Smooth muscle cell (in vitro differentiated cells): ENCODE data around the gene SYNJ2. TPM values are rescaled to one million over a fixed set of nuclear protein-coding genes. Genes with fewer than 3 reads are reported as not detected.

Experiments
- DNase-seq: peaks from one replicate; lab custom pipeline; 2025; ENCODE audit not compliant: unreplicated experiment; lab: John Stamatoyannopoulos, UW
- H2AFZ ChIP-seq: fragments of 200-600 bp; sonication (generic); 2 replicates; pipeline ENCODE4 v1.6.0; 2016; ENCODE audit warnings: antibody characterized with exemption, low read depth, mild to moderate bottlenecking
- H3F3A ChIP-seq: fragments of 200-600 bp; sonication (generic); 2 replicates; pipeline ENCODE4 v1.6.0; 2017; ENCODE audit warnings: antibody characterized with exemption, low read depth
- H3K27ac ChIP-seq: fragments of 200-600 bp; sonication (generic); 2 replicates; pipeline ENCODE4 v1.5.1; 2016; ENCODE audit warnings: low read depth, mild to moderate bottlenecking
- H3K27me3 ChIP-seq: fragments of 200-600 bp; sonication (generic); 2 replicates; pipeline ENCODE4 v1.6.1; 2016; ENCODE audit warnings: low read depth, mild to moderate bottlenecking
- H3K36me3 ChIP-seq: fragments of 200-600 bp; sonication (generic); 2 replicates; pipeline ENCODE4 v1.5.1; 2016; ENCODE audit warnings: low read depth
- H3K4me1 ChIP-seq: fragments of 200-600 bp; sonication (generic); 2 replicates; pipeline ENCODE4 v1.5.1; 2016; ENCODE audit warnings: low read depth
- H3K4me2 ChIP-seq: fragments of 200-600 bp; sonication (generic); 2 replicates; pipeline ENCODE4 v1.6.0; 2016; ENCODE audit warnings: mild to moderate bottlenecking
- H3K4me3 ChIP-seq: fragments of 200-600 bp; sonication (generic); 2 replicates; pipeline ENCODE4 v1.5.1; 2016; ENCODE audit warnings: mild to moderate bottlenecking
- H3K79me2 ChIP-seq: fragments of 200-600 bp; sonication (generic); 2 replicates; pipeline ENCODE4 v1.6.0; 2016; ENCODE audit warnings: low read depth, mild to moderate bottlenecking
- H3K9ac ChIP-seq: fragments of 200-600 bp; sonication (generic); 2 replicates; pipeline ENCODE4 v1.6.0; 2016; ENCODE audit warnings: low read depth
- H3K9me3 ChIP-seq: fragments of 200-600 bp; sonication (generic); replicated peaks from 2 replicates; pipeline ENCODE4 v1.5.1; 2016; ENCODE audit warnings: low read depth
- H4K20me1 ChIP-seq: fragments of 200-600 bp; sonication (generic); 2 replicates; pipeline ENCODE4 v1.6.0; 2016; ENCODE audit warnings: low read depth
- WGBS: methylation state at CpG from one replicate; pipeline ENCODE4 v1.1.7; 2016; ENCODE audit warnings: low lambda C conversion rate; 5-methylcytosine and 5-hydroxymethylcytosine counted together
- polyA plus RNA-seq: library from polyadenylated mRNA; unstranded; fragments of >200 nt; fragmentation: Nextera tagmentation; extraction: Ambion mirVana; gene quantifications from 2 replicates; pipeline ENCODE4 v1.2.1, GENCODE V29; 2016
- total RNA-seq: library from RNA; depleted of rRNA; stranded (reverse); fragments of >200 nt; gene quantifications from 2 replicates; pipeline ENCODE4 v1.2.3, GENCODE V29; 2014
- TF ChIP-seq, protein P1 (sequence below): fragments of 200-600 bp; sonication (generic); IDR thresholded peaks from 2 replicates; pipeline ENCODE4 v1.5.1; 2017; ENCODE audit warnings: borderline replicate concordance, mild to moderate bottlenecking, antibody characterized with exemption; ENCODE audit not compliant: insufficient read depth, poor library complexity, severe bottlenecking

Gene SYNJ2
- total and polyA plus RNA-seq, 2 experiments from 2014 or later: 6.0 to 6.1 TPM

DNA sequence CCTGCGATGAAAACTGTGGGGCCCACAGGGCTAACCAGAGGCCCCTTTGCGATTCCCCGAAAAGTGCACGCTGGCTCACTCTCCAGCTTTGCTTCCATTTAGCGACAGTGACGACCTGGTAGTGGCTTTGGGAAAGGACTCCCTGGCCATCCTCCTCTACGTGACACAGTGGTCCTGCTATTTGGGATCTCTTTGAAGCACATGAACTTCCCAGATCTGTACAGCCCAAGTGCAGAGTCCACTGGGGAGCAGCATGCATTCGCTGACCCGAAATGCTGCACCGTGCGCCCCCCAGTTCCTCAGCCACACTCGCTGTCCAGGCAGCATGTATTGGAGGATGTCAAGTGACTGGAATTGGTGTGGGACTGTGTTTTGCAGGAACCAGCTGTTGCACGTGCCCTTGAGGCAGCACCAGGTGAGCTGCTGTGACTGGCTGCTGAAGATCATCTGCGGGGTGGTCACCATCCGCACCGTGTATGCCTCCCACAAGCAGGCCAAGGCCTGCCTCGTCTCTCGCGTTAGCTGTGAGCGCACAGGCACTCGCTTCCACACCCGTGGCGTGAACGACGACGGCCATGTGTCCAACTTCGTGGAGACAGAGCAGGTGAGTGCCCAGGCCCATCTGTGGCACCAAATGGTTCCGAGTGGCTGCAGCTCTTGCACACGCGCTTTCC, 51.6 kb downstream of the SYNJ2 start:
- no peak overlapping the region for H3K4me2 ChIP-seq
- H3K27me3 ChIP-seq: no peaks in the 10 kb centered on the region
- TF ChIP-seq, protein P1, sequence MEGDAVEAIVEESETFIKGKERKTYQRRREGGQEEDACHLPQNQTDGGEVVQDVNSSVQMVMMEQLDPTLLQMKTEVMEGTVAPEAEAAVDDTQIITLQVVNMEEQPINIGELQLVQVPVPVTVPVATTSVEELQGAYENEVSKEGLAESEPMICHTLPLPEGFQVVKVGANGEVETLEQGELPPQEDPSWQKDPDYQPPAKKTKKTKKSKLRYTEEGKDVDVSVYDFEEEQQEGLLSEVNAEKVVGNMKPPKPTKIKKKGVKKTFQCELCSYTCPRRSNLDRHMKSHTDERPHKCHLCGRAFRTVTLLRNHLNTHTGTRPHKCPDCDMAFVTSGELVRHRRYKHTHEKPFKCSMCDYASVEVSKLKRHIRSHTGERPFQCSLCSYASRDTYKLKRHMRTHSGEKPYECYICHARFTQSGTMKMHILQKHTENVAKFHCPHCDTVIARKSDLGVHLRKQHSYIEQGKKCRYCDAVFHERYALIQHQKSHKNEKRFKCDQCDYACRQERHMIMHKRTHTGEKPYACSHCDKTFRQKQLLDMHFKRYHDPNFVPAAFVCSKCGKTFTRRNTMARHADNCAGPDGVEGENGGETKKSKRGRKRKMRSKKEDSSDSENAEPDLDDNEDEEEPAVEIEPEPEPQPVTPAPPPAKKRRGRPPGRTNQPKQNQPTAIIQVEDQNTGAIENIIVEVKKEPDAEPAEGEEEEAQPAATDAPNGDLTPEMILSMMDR: no peak
- peaks cover 3% of the 10 kb centered on the region for H3F3A ChIP-seq
- peaks cover 4% of the 10 kb centered on the region for H3K79me2 ChIP-seq
- H2AFZ ChIP-seq: no peak overlapping the region
- no peaks in the 10 kb centered on the region for H3K9me3 ChIP-seq
- no peak overlapping the region for H3K4me3 ChIP-seq
- H3K9ac ChIP-seq: no peak overlapping the region
- H3K36me3 ChIP-seq: peaks cover 8% of the 10 kb centered on the region
- 98% methylated on average over 30 of the region's 30 CpGs for WGBS
- H3K4me1 ChIP-seq: peaks cover 6% of the 10 kb centered on the region
- no peak for DNase-seq
- H3K27ac ChIP-seq: no peak overlapping the region
- H4K20me1 ChIP-seq: no peaks in the 10 kb centered on the region

DNA sequence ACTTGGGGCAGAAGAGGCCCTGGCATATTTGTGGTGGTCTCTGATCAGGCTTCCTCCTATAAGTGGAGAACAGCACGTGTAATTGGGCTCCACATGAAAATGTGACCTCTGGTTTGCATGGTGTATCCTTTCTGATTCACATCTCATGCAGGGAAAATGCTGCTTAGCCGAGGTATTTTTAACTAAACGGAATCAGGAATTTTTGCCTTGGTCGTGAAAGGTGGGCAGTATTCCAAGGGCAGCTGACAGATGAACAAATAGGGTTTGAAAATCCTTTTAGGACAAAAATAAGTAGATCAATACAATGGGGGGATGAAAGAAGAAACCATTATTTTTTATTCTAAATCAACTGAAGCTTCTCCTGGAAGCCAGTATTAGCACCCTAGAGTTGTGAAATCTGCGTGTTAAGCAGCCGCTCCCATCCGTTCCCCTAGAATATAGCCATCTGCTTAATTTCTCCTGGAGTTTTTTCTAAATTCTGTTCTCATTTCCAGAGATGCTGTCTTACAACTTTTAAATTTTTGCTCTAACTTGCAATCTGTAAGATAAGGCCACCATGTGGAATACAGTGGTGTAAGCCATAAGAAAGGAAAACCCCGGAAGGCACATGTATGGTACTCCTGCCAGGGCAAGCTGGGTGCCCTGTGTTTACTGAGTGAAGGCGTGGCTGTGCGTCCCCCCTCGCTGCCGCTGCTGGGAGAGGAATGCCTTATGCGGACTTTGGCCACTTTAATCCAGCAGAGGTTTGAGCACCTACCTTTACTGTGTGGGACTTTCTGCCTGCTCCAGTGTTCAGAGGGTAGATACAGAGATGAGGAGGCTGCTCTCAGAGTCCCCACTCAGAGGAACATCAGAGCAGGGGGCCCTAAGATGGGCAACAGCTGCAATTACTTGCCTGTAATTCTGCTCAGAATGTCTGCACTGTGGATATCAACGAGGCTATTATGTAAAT, 52.4 kb downstream of the SYNJ2 start:
- TF ChIP-seq, protein P1: no peak
- Histone ChIP-seq H3K9ac (no peak overlapping the region), H4K20me1 (no peaks in the 10 kb centered on the region), H3K27ac (no peak overlapping the region), H3K79me2 (peaks cover 4% of the 10 kb centered on the region), H3K4me3 (no peak overlapping the region), H2AFZ (no peak overlapping the region), H3K9me3 (no peaks in the 10 kb centered on the region), H3K4me2 (no peak overlapping the region), H3F3A (peaks cover 3% of the 10 kb centered on the region), H3K4me1 (peaks cover 9% of the 10 kb centered on the region), H3K27me3 (no peaks in the 10 kb centered on the region), H3K36me3 (peaks cover 8% of the 10 kb centered on the region)
- 88% methylated on average over 14 of the region's 14 CpGs for WGBS
- no peak for DNase-seq

DNA sequence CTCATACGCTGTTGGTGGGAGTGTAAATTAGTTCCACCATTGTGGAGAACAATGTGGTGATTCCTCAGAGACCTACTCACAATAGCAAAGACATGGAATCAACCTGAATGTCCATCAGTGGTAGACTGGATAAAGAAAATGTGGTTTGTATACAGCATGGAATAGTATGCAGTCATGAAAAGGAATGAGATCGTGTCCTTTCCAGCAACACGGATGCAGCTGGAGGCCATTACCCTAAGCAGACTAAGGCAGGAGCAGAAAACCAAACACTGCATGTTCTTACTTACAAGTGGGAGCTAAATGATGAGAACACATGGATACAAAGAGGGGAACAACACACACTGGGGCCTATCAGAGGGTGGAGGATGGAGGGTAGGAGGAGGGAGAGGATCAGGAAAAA, 54.6 kb downstream of the SYNJ2 start:
- Histone ChIP-seq H3K9ac (no peak overlapping the region), H3K9me3 (no peaks in the 10 kb centered on the region), H3K4me3 (no peak overlapping the region), H3K4me2 (no peak overlapping the region), H4K20me1 (no peaks in the 10 kb centered on the region), H3K79me2 (peaks cover 4% of the 10 kb centered on the region), H3K27me3 (no peaks in the 10 kb centered on the region), H3K4me1 (peaks cover 26% of the 10 kb centered on the region), H2AFZ (no peak overlapping the region), H3K27ac (no peak overlapping the region), H3F3A (peaks cover 15% of the 10 kb centered on the region), H3K36me3 (peaks cover 8% of the 10 kb centered on the region)
- WGBS: 93% methylated on average over 3 of the region's 3 CpGs
- TF ChIP-seq, protein P1: no peak
- no peak for DNase-seq
